H1 (cell line): Measurements from ENCODE around the gene DISP3. TPM values are rescaled to one million over a fixed set of nuclear protein-coding genes. Genes with fewer than 3 reads are reported as not detected.

ENCODE experiments used
- CTCF ChIA-PET: fragments of 300-600 bp; sonication (Branson Sonifier 250); formaldehyde crosslinking; loops from one replicate; lab custom pipeline; 2021; ENCODE audit not compliant: partially characterized antibody; lab: Charles Lee
- POLR2A ChIA-PET: fragments of 300-600 bp; sonication (Branson Sonifier 250); formaldehyde crosslinking; loops from one replicate; lab custom pipeline; 2021; ENCODE audit warnings: inconsistent platforms; ENCODE audit not compliant: partially characterized antibody; lab: Charles Lee
- DNase-seq, 2 experiments: peaks; one replicate each; pipeline versions ENCODE4 v3.0.0 to v3.0.0-alpha.2; 2010 to 2022; ENCODE audit warnings: low spot score in 2 of 2, low read depth in 1 of 2, mixed read lengths in 1 of 2
- FAIRE-seq: peaks from 2 replicates; lab custom pipeline; 2011; peaks lifted over from hg19 to GRCh38; lab: Jason Lieb, UNC
- H2AFZ ChIP-seq: 2 replicates; pipeline ENCODE4 v1.8.1; 2012; ENCODE audit warnings: low read length, inconsistent platforms
- H2AK5ac ChIP-seq: 2 replicates; pipeline ENCODE4 v1.6.1; 2013; ENCODE audit warnings: low read depth, low read length
- H2BK120ac ChIP-seq: replicated peaks from 2 replicates; pipeline ENCODE3; 2013; ENCODE audit warnings: low read depth, low read length, inconsistent platforms
- H2BK12ac ChIP-seq: 2 replicates; pipeline ENCODE4 v1.6.1; 2013; ENCODE audit warnings: low read depth, low read length
- H2BK15ac ChIP-seq: 2 replicates; pipeline ENCODE4 v1.6.1; 2013; ENCODE audit warnings: low read length
- H2BK20ac ChIP-seq: 2 replicates; pipeline ENCODE4 v1.6.1; 2013; ENCODE audit warnings: low read length
- H2BK5ac ChIP-seq: 2 replicates; pipeline ENCODE4 v1.6.1; 2013; ENCODE audit warnings: low read depth, low read length
- H3K14ac ChIP-seq: 2 replicates; pipeline ENCODE4 v1.6.1; 2013; ENCODE audit warnings: inconsistent platforms; ENCODE audit not compliant: insufficient read length
- H3K18ac ChIP-seq: 2 replicates; pipeline ENCODE4 v1.6.1; 2013; ENCODE audit warnings: low read length; ENCODE audit errors: extremely low read depth
- H3K23ac ChIP-seq: 2 replicates; pipeline ENCODE4 v1.6.1; 2013; ENCODE audit warnings: inconsistent platforms; ENCODE audit not compliant: insufficient read length
- H3K23me2 ChIP-seq: 2 replicates; pipeline ENCODE4 v1.6.1; 2013; ENCODE audit warnings: low read depth, low read length
- H3K27ac ChIP-seq: 2 replicates; pipeline ENCODE4 v1.6.1; 2011; ENCODE audit warnings: low read depth, low read length, inconsistent platforms
- H3K27me3 ChIP-seq, 4 experiments: replicated peaks in 1 of 4; 1 replicate in 1 of 4; 2 replicates in 3 of 4; pipeline versions ENCODE4 v1.6.1 to v1.8.1; 2011 to 2013; ENCODE audit warnings: low read length in 3 of 4, mild to moderate bottlenecking in 3 of 4, inconsistent platforms in 2 of 4, mixed read lengths in 2 of 4, moderate library complexity in 1 of 4; ENCODE audit not compliant: control insufficient read depth in 3 of 4, insufficient read depth in 3 of 4; ENCODE audit errors: extremely low read depth in 1 of 4
- H3K36me3 ChIP-seq, 4 experiments: 2 replicates each; pipeline versions ENCODE4 v1.6.1 to v1.8.1; 2011 to 2013; ENCODE audit warnings: mild to moderate bottlenecking in 4 of 4, low read length in 3 of 4, moderate library complexity in 2 of 4, control low read depth in 1 of 4, inconsistent platforms in 1 of 4; ENCODE audit not compliant: insufficient read depth in 4 of 4, control insufficient read depth in 2 of 4
- H3K4ac ChIP-seq: replicated peaks from 2 replicates; pipeline ENCODE3; 2013; ENCODE audit warnings: low read length, low read depth, mixed read lengths, inconsistent platforms; ENCODE audit not compliant: insufficient read length
- H3K4me1 ChIP-seq, 4 experiments: replicated peaks in 1 of 4; 1 replicate in 1 of 4; 2 replicates in 3 of 4; pipeline versions ENCODE4 v1.6.1 to v1.8.1; 2011 to 2013; ENCODE audit warnings: low read length in 3 of 4, inconsistent platforms in 2 of 4, mixed read lengths in 1 of 4; ENCODE audit not compliant: insufficient read depth in 4 of 4, control insufficient read depth in 3 of 4
- H3K4me2 ChIP-seq, 2 experiments: 2 replicates each; pipeline versions ENCODE4 v1.6.1 to v1.8.1; 2011 to 2013; ENCODE audit warnings: low read depth in 2 of 2, low read length in 2 of 2, control low read depth in 1 of 2, inconsistent platforms in 1 of 2, mild to moderate bottlenecking in 1 of 2; ENCODE audit not compliant: insufficient read depth in 1 of 2
- H3K4me3 ChIP-seq, 4 experiments: fragments of 200-600, 300-600 bp in 1 of 4; sonication (generic), shearing (Covaris generic), sonication (Bioruptor Twin) in 1 of 4; 2 replicates each; pipeline versions ENCODE4 v1.5.1 to v1.8.1; 2011 to 2016; ENCODE audit warnings: low read length in 4 of 4, low read depth in 3 of 4, control low read depth in 2 of 4, inconsistent platforms in 2 of 4, mild to moderate bottlenecking in 2 of 4, mixed read lengths in 1 of 4, moderate library complexity in 1 of 4; ENCODE audit not compliant: insufficient read depth in 2 of 4; ENCODE audit errors: extremely low read depth in 1 of 4
- H3K56ac ChIP-seq: replicated peaks from 2 replicates; pipeline ENCODE3; 2013; ENCODE audit warnings: low read depth, mild to moderate bottlenecking, mixed read lengths, low read length, inconsistent platforms; ENCODE audit not compliant: insufficient read length
- H3K79me1 ChIP-seq: 2 replicates; pipeline ENCODE4 v1.6.1; 2013; ENCODE audit warnings: low read depth, low read length, control low read depth
- H3K79me2 ChIP-seq, 2 experiments: 2 replicates each; pipeline versions ENCODE4 v1.6.1 to v1.8.1; 2012 to 2013; ENCODE audit warnings: low read length in 2 of 2, mild to moderate bottlenecking in 2 of 2, inconsistent platforms in 1 of 2; ENCODE audit not compliant: insufficient read depth in 2 of 2, control insufficient read depth in 1 of 2
- H3K9ac ChIP-seq, 4 experiments: replicated peaks in 1 of 4; 1 replicate in 1 of 4; 2 replicates in 3 of 4; pipeline versions ENCODE4 v1.6.1 to v1.8.1; 2011 to 2013; ENCODE audit warnings: low read depth in 3 of 4, low read length in 3 of 4, control low read depth in 2 of 4, mild to moderate bottlenecking in 2 of 4, moderate library complexity in 2 of 4, inconsistent platforms in 1 of 4; ENCODE audit errors: extremely low read depth in 1 of 4
- H3K9me3 ChIP-seq, 2 experiments: 2 replicates each; pipeline versions ENCODE4 v1.6.1 to v1.8.1; 2012 to 2013; ENCODE audit warnings: mild to moderate bottlenecking in 2 of 2, moderate library complexity in 2 of 2, control low read depth in 1 of 2, inconsistent platforms in 1 of 2, low read depth in 1 of 2, low read length in 1 of 2, mixed read lengths in 1 of 2; ENCODE audit not compliant: insufficient read depth in 2 of 2
- H4K20me1 ChIP-seq, 2 experiments: replicated peaks in 1 of 2; 2 replicates each; pipeline versions ENCODE3 to v1.8.1; 2011 to 2013; ENCODE audit warnings: inconsistent platforms in 2 of 2, low read length in 2 of 2, mild to moderate bottlenecking in 1 of 2; ENCODE audit not compliant: insufficient read depth in 2 of 2, control insufficient read depth in 1 of 2
- H4K5ac ChIP-seq: 2 replicates; pipeline ENCODE4 v1.6.1; 2013; ENCODE audit warnings: low read length, low read depth, mixed read lengths, inconsistent platforms; ENCODE audit not compliant: insufficient read length
- H4K8ac ChIP-seq: 2 replicates; pipeline ENCODE4 v1.8.0; 2013; ENCODE audit warnings: mild to moderate bottlenecking, moderate library complexity, low read length, inconsistent platforms; ENCODE audit not compliant: insufficient read depth; ENCODE audit errors: extremely low read depth
- H4K91ac ChIP-seq: replicated peaks from 2 replicates; pipeline ENCODE3; 2013; ENCODE audit warnings: low read length, mixed read lengths, inconsistent platforms; ENCODE audit not compliant: insufficient read length
- CHD2 ChIP-seq: IDR thresholded peaks from 2 replicates; pipeline ENCODE4 v1.6.1; 2012; ENCODE audit warnings: low read length, improper control_type of control experiment
- EP300 ChIP-seq, 2 experiments: IDR thresholded peaks; 1 replicate in 1 of 2; 2 replicates in 1 of 2; pipeline ENCODE4 v1.6.1; 2011 to 2012; ENCODE audit warnings: low read depth in 2 of 2, low read length in 2 of 2, mild to moderate bottlenecking in 2 of 2, borderline replicate concordance in 1 of 2, inconsistent platforms in 1 of 2, moderate library complexity in 1 of 2
- EZH2 ChIP-seq: fragments of 200-600 bp; sonication (generic); IDR thresholded peaks from 2 replicates; pipeline ENCODE4 v1.7.1; 2012; ENCODE audit warnings: low read depth, mild to moderate bottlenecking, moderate library complexity, low read length, inconsistent platforms; ENCODE audit not compliant: severe bottlenecking
- GABPA ChIP-seq: IDR thresholded peaks from 2 replicates; pipeline ENCODE4 v1.6.1; 2011; ENCODE audit warnings: mild to moderate bottlenecking, low read length, moderate library complexity, borderline replicate concordance; ENCODE audit not compliant: insufficient read depth
- RBBP5 ChIP-seq: IDR thresholded peaks from 2 replicates; pipeline ENCODE4 v1.7.1; 2012; ENCODE audit warnings: low read depth, mild to moderate bottlenecking, inconsistent platforms, low read length, moderate library complexity, borderline replicate concordance
- RFX5 ChIP-seq: IDR thresholded peaks from 2 replicates; pipeline ENCODE4 v1.6.1; 2011; ENCODE audit warnings: low read depth, low read length, improper control_type of control experiment, borderline replicate concordance
- RXRA ChIP-seq: IDR thresholded peaks from 2 replicates; pipeline ENCODE4 v1.6.1; 2011; ENCODE audit warnings: low read depth, mild to moderate bottlenecking, low read length, moderate library complexity; ENCODE audit not compliant: insufficient read depth
- SAP30 ChIP-seq: fragments of 300-600 bp; sonication (generic); IDR thresholded peaks from 2 replicates; pipeline ENCODE4 v1.7.1; 2012; ENCODE audit warnings: low read length, moderate library complexity, mild to moderate bottlenecking, inconsistent platforms; ENCODE audit not compliant: insufficient read depth, insufficient replicate concordance
- SP1 ChIP-seq: IDR thresholded peaks from 2 replicates; pipeline ENCODE4 v1.6.1; 2011; ENCODE audit warnings: low read depth, low read length
- SP2 ChIP-seq: IDR thresholded peaks from 2 replicates; pipeline ENCODE4 v1.6.1; 2012; ENCODE audit warnings: mild to moderate bottlenecking, low read length, inconsistent platforms
- SP4 ChIP-seq: IDR thresholded peaks from 2 replicates; pipeline ENCODE4 v1.6.1; 2012; ENCODE audit warnings: low read length, inconsistent platforms
- SUZ12 ChIP-seq: fragments of 200-600 bp; sonication (generic); IDR thresholded peaks from 2 replicates; pipeline ENCODE4 v1.6.1; 2012; ENCODE audit warnings: mild to moderate bottlenecking, inconsistent platforms, low read length, moderate library complexity, mixed read lengths
- TEAD4 ChIP-seq: IDR thresholded peaks from 2 replicates; pipeline ENCODE4 v1.6.1; 2012; ENCODE audit warnings: low read depth, low read length, inconsistent platforms, mixed read lengths
- YY1 ChIP-seq: IDR thresholded peaks from 2 replicates; pipeline ENCODE4 v1.6.1; 2011; ENCODE audit warnings: low read depth, mild to moderate bottlenecking, low read length
- WGBS, 2 experiments: shearing (Covaris generic) in 1 of 2; methylation state at CpG; one replicate each; pipeline versions ENCODE4 v1.1.6 to v1.1.7; 2013 to 2015; ENCODE audit warnings: low lambda C conversion rate in 2 of 2, mixed read lengths in 2 of 2, inconsistent platforms in 1 of 2, low coverage in 1 of 2, missing lambda C conversion rate in 1 of 2; ENCODE audit not compliant: insufficient replicate concordance in 2 of 2, insufficient coverage in 1 of 2, insufficient read length in 1 of 2; ENCODE audit errors: extremely low coverage in 1 of 2, missing lambda C conversion rate in 1 of 2; 5-methylcytosine and 5-hydroxymethylcytosine counted together
- polyA plus RNA-seq, 7 experiments: library from polyadenylated mRNA; depleted of rRNA in 3 of 7; stranded (reverse) in 5 of 7; unstranded in 2 of 7; fragments of >200 nt in 5 of 7; fragments of 200-250 nt in 2 of 7; gene quantifications; 1 replicate in 5 of 7; 2 replicates in 1 of 7; 4 replicates in 1 of 7; pipeline versions ENCODE4 v1.2.1 to v1.2.3, GENCODE V29; 2011 to 2013; ENCODE audit warnings: missing spikeins in 2 of 7, mixed read lengths in 2 of 7
- total RNA-seq: library from RNA; stranded (reverse); fragmentation: NEBNext Ultra II Directional; extraction: Animal tissue kit (Norgen Biotek cat#: 25700); gene quantifications from 2 replicates; pipeline ENCODE4 v1.2.1, GENCODE V29; 2021

Gene DISP3
- total and polyA plus RNA-seq, 2 of the 8 experiments (the other 6 are each of a cell fraction or from before 2014, with no cell fraction given) = 3.4 to 4.6 TPM

DNA sequence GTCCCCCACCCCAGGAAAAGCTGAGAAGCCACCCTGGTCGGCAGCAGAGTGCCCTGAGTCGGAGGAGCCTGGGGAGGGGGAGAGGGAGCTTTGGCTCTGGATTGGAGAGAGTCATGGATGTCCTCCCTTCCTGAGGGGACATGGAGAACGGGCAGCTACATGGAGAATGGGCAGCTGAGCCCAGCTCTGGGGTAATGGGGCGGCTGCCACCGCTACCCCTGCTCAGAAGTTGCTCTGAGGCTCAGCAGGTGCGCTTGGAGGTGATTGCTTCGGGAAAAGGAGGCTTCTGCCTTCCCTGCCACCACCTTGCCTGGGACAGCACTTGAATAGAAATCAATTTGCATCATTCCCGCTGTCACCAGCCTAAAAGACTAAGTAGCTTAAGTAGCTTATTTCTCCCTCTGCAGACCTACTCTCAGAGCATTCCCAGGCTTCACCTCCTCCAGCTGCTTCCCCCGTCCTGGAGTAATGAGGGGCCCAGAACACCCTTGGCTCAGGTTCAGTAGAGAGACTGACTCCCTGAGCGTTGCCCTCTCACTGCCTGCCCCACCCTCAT is 8.3 kb downstream of the DISP3 start:
- Histone ChIP-seq H4K91ac (no peak overlapping the region), H3K56ac (no peak overlapping the region), H3K23me2 (no peaks in the 10 kb centered on the region; the same call in 1 of the 2 replicates), H3K27me3 (no peaks in the 10 kb centered on the region; a peak in 1 of 7 replicates), H2BK20ac (no peak overlapping the region), H4K20me1 (peaks cover 0 to 2% of the 10 kb centered on the region in 2 experiments), H3K27ac (no peak overlapping the region), H3K4me3 (no peak overlapping the region), H2BK120ac (no peak overlapping the region), H3K4ac (no peak overlapping the region), H2AFZ (no peak overlapping the region), H3K23ac (no peak overlapping the region), H2AK5ac (no peak overlapping the region), H3K4me1 (peaks cover 2 to 8% (median 3%) of the 10 kb centered on the region in 4 experiments; a peak in 6 of 7 replicates), H2BK5ac (no peak overlapping the region), H3K36me3 (no peaks in the 10 kb centered on the region), H3K79me1 (no peaks in the 10 kb centered on the region), H3K14ac (no peak overlapping the region), H3K79me2 (no peaks in the 10 kb centered on the region), H3K4me2 (no peak overlapping the region; a peak in 1 of 4 replicates), H3K9ac (no peak overlapping the region), H2BK15ac (no peak overlapping the region), H4K5ac (no peak overlapping the region), H2BK12ac (no peak overlapping the region), H3K18ac (no peak overlapping the region), H3K9me3 (no peaks in the 10 kb centered on the region), H4K8ac (no peak overlapping the region)
- FAIRE-seq = no peak
- no peak for DNase-seq
- ChIA-PET POLR2A (interaction anchor here (3.1 to 3.6 kb wide), 2 partner anchors 8 to 11 kb away, joined by 12 to 17 read pairs; partner anchors contain the start of gene DISP3), CTCF (interaction anchor here (1.3 to 4.8 kb wide), 5 partner anchors 9 to 157 kb away, joined by 3 to 30 read pairs (median 9); partner anchors contain the start of gene DISP3)
- TF ChIP-seq SP2 = no peak
- no peak for TF ChIP-seq CHD2
- no peak for TF ChIP-seq EP300 (IDR thresholded peaks at IDR 0.05; ENCODE audit: borderline replicate concordance in 1 of 2, low read depth in 2 of 2, low read length in 2 of 2)
- no peak for TF ChIP-seq TEAD4
- no peak for TF ChIP-seq GABPA
- no peak for TF ChIP-seq SUZ12
- TF ChIP-seq SP1 = no peak
- no peak for TF ChIP-seq EZH2
- no peak for TF ChIP-seq RXRA
- TF ChIP-seq SP4 = no peak
- no peak for TF ChIP-seq RBBP5
- TF ChIP-seq RFX5 = no peak
- no peak for TF ChIP-seq SAP30
- TF ChIP-seq YY1 = no peak
- 64% methylated on average over 10 of the region's 10 CpGs; no CpG with 5 or more reads in 1 of the 2 experiments for WGBS, 2 experiments
